Endodermal cell (in vitro differentiated cells): ENCODE data around the gene ARNT2. TPM values are rescaled to one million over a fixed set of nuclear protein-coding genes. Genes with fewer than 3 reads are reported as not detected.

Source experiments
- DNase-seq: peaks from one replicate; pipeline ENCODE4 v3.0.0-alpha.2; 2017
- H3K27ac ChIP-seq: 2 replicates; pipeline ENCODE4 v1.5.1; 2013; ENCODE audit warnings: mild to moderate bottlenecking, low read depth, low read length, moderate library complexity
- H3K27me3 ChIP-seq: 2 replicates; pipeline ENCODE4 v1.6.1; 2013; ENCODE audit warnings: mild to moderate bottlenecking, low read length, moderate library complexity; ENCODE audit not compliant: insufficient read depth, control insufficient read depth, poor library complexity, severe bottlenecking
- H3K36me3 ChIP-seq: 2 replicates; pipeline ENCODE4 v1.7.0; 2013; ENCODE audit warnings: mild to moderate bottlenecking, low read length, moderate library complexity; ENCODE audit not compliant: control insufficient read depth, insufficient read depth
- H3K4me1 ChIP-seq: one replicate; pipeline ENCODE4 v1.7.0; 2013; ENCODE audit warnings: low read length; ENCODE audit not compliant: control insufficient read depth, insufficient read depth
- H3K4me3 ChIP-seq: 2 replicates; pipeline ENCODE4 v1.5.1; 2013; ENCODE audit warnings: mild to moderate bottlenecking, low read length, moderate library complexity
- H3K9ac ChIP-seq: 2 replicates; pipeline ENCODE4 v1.6.1; 2013; ENCODE audit warnings: mild to moderate bottlenecking, low read length, moderate library complexity; ENCODE audit not compliant: poor library complexity, severe bottlenecking; ENCODE audit errors: extremely low read depth
- H3K9me3 ChIP-seq: 2 replicates; pipeline ENCODE4 v1.6.1; 2013; ENCODE audit warnings: mild to moderate bottlenecking, low read length, moderate library complexity; ENCODE audit not compliant: control insufficient read depth
- H3K27ac Mint-ChIP-seq: 2 replicates; pipeline ENCODE4 v1.8.0; 2020; ENCODE audit warnings: mixed read lengths
- H3K27me3 Mint-ChIP-seq: 2 replicates; pipeline ENCODE4 v1.8.0; 2021; ENCODE audit warnings: mild to moderate bottlenecking, mixed read lengths; ENCODE audit not compliant: insufficient read depth
- H3K36me3 Mint-ChIP-seq: 2 replicates; pipeline ENCODE4 v1.8.0; 2020; ENCODE audit warnings: low read depth, mixed read lengths
- H3K4me1 Mint-ChIP-seq: 2 replicates; pipeline ENCODE4 v1.8.0; 2020; ENCODE audit warnings: mixed read lengths
- H3K4me3 Mint-ChIP-seq: 2 replicates; pipeline ENCODE4 v1.8.0; 2020; ENCODE audit warnings: mild to moderate bottlenecking, moderate library complexity, mixed read lengths
- H3K9me3 Mint-ChIP-seq: 2 replicates; pipeline ENCODE4 v1.8.0; 2020; ENCODE audit warnings: mild to moderate bottlenecking, mixed read lengths
- CTCF ChIP-seq: fragments of 200-600 bp; sonication (generic); conservative IDR thresholded peaks from 2 replicates; pipeline ENCODE4 v1.5.0; 2021; ENCODE audit warnings: antibody characterized with exemption, mild to moderate bottlenecking
- WGBS, 2 experiments: methylation state at CpG; one replicate each; pipeline versions ENCODE4 v1.1.5 to v1.1.7; 2013; ENCODE audit warnings: missing lambda C conversion rate in 2 of 2, mixed read lengths in 1 of 2; ENCODE audit not compliant: insufficient coverage in 1 of 2, insufficient read length in 1 of 2; 5-methylcytosine and 5-hydroxymethylcytosine counted together
- total RNA-seq, 2 donors: library from RNA; stranded (reverse); fragmentation: NEBNext Ultra II Directional in 1 of 2; extraction: Animal tissue kit (Norgen Biotek cat#: 25700) in 1 of 2; gene quantifications; 2 replicates in 1 of 2; 3 replicates in 1 of 2; pipeline ENCODE4 v1.2.1, GENCODE V29; 2021

Gene ARNT2
- total RNA-seq, 2 donors from 2014 or later, result 8.0 to 15.9 TPM

GRCh38 chr15:80531388-80531787 is 127.2 kb downstream of the ARNT2 start:
- Mint-ChIP-seq H3K4me1 (peaks cover 5% of the 10 kb centered on the region), H3K4me3 (no peak overlapping the region), H3K27ac (no peak overlapping the region), H3K27me3 (no peaks in the 10 kb centered on the region), H3K9me3 (peaks cover 22% of the 10 kb centered on the region), H3K36me3 (peaks cover 18% of the 10 kb centered on the region)
- H3K27ac ChIP-seq, result no peak overlapping the region
- no peak for DNase-seq
- no peak for TF ChIP-seq CTCF
- no peak overlapping the region for H3K4me3 ChIP-seq
- WGBS, 2 experiments, result 93 to 96% methylated on average over 1 to 3 of the region's 3 CpGs
- H3K4me1 ChIP-seq, result no peaks in the 10 kb centered on the region
- peaks cover 13% of the 10 kb centered on the region for H3K9me3 ChIP-seq
- no peaks in the 10 kb centered on the region for H3K36me3 ChIP-seq
- H3K9ac ChIP-seq, result no peak overlapping the region
- H3K27me3 ChIP-seq, result no peaks in the 10 kb centered on the region

- no peak overlapping the region for H3K27ac ChIP-seq
- Mint-ChIP-seq H3K4me1 (peaks cover 5% of the 10 kb centered on the region), H3K4me3 (no peak overlapping the region), H3K9me3 (peaks cover 22% of the 10 kb centered on the region), H3K36me3 (peaks cover 18% of the 10 kb centered on the region), H3K27me3 (no peaks in the 10 kb centered on the region), H3K27ac (no peak overlapping the region)
- H3K27me3 ChIP-seq, result no peaks in the 10 kb centered on the region
- H3K4me3 ChIP-seq, result no peak overlapping the region
- no peak for DNase-seq
- H3K4me1 ChIP-seq, result no peaks in the 10 kb centered on the region
- 83% methylated on average over 5 to 7 of the region's 7 CpGs for WGBS, 2 experiments
- peaks cover 13% of the 10 kb centered on the region for H3K9me3 ChIP-seq
- no peaks in the 10 kb centered on the region for H3K36me3 ChIP-seq
- TF ChIP-seq CTCF, result no peak
- H3K9ac ChIP-seq, result no peak overlapping the region
Observed at GRCh38 chr15:80531796-80532195, 127.6 kb downstream of the ARNT2 start.

GRCh38 chr15:80533790-80534333 is 129.7 kb downstream of the ARNT2 start:
- H3K36me3 ChIP-seq, result no peaks in the 10 kb centered on the region
- no peaks in the 10 kb centered on the region for H3K27me3 ChIP-seq
- Mint-ChIP-seq H3K36me3 (peaks cover 18% of the 10 kb centered on the region), H3K27me3 (no peaks in the 10 kb centered on the region), H3K4me3 (no peak overlapping the region), H3K4me1 (peaks cover 5% of the 10 kb centered on the region), H3K27ac (no peak overlapping the region), H3K9me3 (peaks cover 22% of the 10 kb centered on the region)
- H3K4me3 ChIP-seq, result no peak overlapping the region
- H3K4me1 ChIP-seq, result no peaks in the 10 kb centered on the region
- no peak overlapping the region for H3K9ac ChIP-seq
- no peak for DNase-seq
- TF ChIP-seq CTCF, result no peak
- no peak overlapping the region for H3K27ac ChIP-seq
- H3K9me3 ChIP-seq, result peaks cover 13% of the 10 kb centered on the region
- WGBS, 2 experiments, result 86 to 93% methylated on average over 4 of the region's 4 CpGs
